ENCODE results near the gene STAG2. TPM values are rescaled to one million over a fixed set of nuclear protein-coding genes. Genes with fewer than 3 reads are reported as not detected.

The STAG2 gene
- total and polyA plus RNA-seq, 2 of the 13 experiments (the other 11 are each of a cell fraction or from before 2014, with no cell fraction given), result 21.0 to 50.8 TPM

DNA sequence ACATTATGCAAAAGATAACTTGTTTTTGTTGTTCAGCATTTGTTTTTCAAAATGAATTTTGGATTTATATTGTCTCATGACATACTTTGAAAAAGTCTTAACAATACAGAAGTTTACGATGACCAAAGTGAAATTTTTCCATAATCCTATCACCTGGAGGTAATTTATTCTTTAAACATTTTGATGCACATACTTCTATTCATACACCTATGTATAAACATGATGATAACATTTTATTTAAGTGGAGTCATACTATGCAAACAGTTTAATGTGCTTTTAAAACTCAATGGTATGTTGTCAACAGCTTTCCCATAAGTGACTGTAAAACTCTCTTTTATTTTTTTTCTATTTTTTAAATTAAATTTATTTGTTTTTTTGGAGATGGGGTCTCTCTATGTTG, 65.0 kb downstream of the STAG2 start:
- Histone ChIP-seq H3K27ac (ENCODE audit: extremely low read length, insufficient read depth, low read length) (no peak overlapping the region), H3K36me3 (replicated peaks in 1 of 2; ENCODE audit: control insufficient read depth in 1 of 2, insufficient read depth in 2 of 2, low read length in 2 of 2) (peaks cover 0 to 5% of the 10 kb centered on the region in 2 experiments; a peak in 2 of 5 replicates), H3K79me2 (ENCODE audit: insufficient read depth, low read length) (peaks cover 6% of the 10 kb centered on the region), H3K4me3 (replicated peaks in 1 of 3; ENCODE audit: insufficient read depth in 1 of 3, low read depth in 2 of 3, low read length in 3 of 3) (no peak overlapping the region), H3K9ac (ENCODE audit: insufficient read depth, low read depth, low read length) (no peak overlapping the region), H3K4me2 (ENCODE audit: low read depth, low read length) (no peak overlapping the region), H2AFZ (ENCODE audit: low read length) (no peak overlapping the region), H3K27me3 (ENCODE audit: control insufficient read depth in 1 of 2, insufficient read depth in 2 of 2, low read length in 2 of 2) (no peaks in the 10 kb centered on the region), H3K4me1 (ENCODE audit: insufficient read depth, low read length) (no peaks in the 10 kb centered on the region), H3K9me3 (ENCODE audit: low read length) (no peaks in the 10 kb centered on the region), H4K20me1 (ENCODE audit: insufficient read depth, low read length) (no peaks in the 10 kb centered on the region)
- WGBS (ENCODE audit: low lambda C conversion rate), result 100% methylated on average over 1 of the region's 1 CpG
- BruUV-seq (replicated peaks), result TSS peak; percentile 18
- ChIA-PET POLR2A (no interaction called here), CTCF (ENCODE audit: low intra/inter-chr PET ratio, low total read pairs) (no interaction called here)
- intact Hi-C loops (cut with micrococcal nuclease; ENCODE audit: unreplicated experiment) (no loop called here), in situ Hi-C loops (cut with HindIII; ENCODE audit: extremely low pct_ligation_motif_present, low pct_unique_long_range_greater_than_20kb) (no loop called here)
- DNase-seq (ENCODE audit: low spot score), result no peak
- FAIRE-seq, result no peak
- TF ChIP-seq CBX2 (IDR thresholded peaks at IDR 0.05; ENCODE audit: low read depth, low read length), result no peak
- no peak for TF ChIP-seq CBX2 (CRISPR knock-in tag; IDR thresholded peaks at IDR 0.05; ENCODE audit: low read depth)
- no peak for TF ChIP-seq ZMYM3 (CRISPR knock-in tag; IDR thresholded peaks at IDR 0.05)
- TF ChIP-seq, protein P1, sequence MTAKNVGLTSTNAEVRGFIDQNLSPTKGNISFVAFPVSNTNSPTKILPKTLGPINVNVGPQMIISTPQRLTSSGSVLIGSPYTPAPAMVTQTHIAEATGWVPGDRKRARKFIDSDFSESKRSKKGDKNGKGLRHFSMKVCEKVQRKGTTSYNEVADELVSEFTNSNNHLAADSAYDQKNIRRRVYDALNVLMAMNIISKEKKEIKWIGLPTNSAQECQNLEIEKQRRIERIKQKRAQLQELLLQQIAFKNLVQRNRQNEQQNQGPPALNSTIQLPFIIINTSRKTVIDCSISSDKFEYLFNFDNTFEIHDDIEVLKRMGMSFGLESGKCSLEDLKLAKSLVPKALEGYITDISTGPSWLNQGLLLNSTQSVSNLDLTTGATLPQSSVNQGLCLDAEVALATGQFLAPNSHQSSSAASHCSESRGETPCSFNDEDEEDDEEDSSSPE (CRISPR knock-in tag; IDR thresholded peaks at IDR 0.05), result no peak
- TF ChIP-seq CCDC6 (CRISPR knock-in tag; IDR thresholded peaks at IDR 0.05), result no peak
- no peak for TF ChIP-seq NCOA5 (CRISPR knock-in tag; IDR thresholded peaks at IDR 0.05)
- TF ChIP-seq, protein P2, sequence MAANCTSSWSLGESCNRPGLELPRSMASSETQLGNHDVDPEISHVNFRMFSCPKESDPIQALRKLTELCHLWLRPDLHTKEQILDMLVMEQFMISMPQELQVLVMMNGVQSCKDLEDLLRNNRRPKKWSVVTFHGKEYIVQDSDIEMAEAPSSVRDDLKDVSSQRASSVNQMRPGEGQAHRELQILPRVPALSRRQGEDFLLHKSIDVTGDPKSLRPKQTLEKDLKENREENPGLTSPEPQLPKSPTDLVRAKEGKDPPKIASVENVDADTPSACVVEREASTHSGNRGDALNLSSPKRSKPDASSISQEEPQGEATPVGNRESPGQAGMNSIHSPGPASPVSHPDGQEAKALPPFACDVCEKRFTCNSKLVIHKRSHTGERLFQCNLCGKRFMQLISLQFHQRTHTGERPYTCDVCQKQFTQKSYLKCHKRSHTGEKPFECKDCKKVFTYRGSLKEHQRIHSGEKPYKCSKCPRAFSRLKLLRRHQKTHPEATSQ (CRISPR knock-in tag; IDR thresholded peaks at IDR 0.05; ENCODE audit: borderline replicate concordance), result no peak
- no peak for TF ChIP-seq KLF12 (CRISPR knock-in tag; IDR thresholded peaks at IDR 0.05; ENCODE audit: borderline replicate concordance)
- TF ChIP-seq, protein P3, sequence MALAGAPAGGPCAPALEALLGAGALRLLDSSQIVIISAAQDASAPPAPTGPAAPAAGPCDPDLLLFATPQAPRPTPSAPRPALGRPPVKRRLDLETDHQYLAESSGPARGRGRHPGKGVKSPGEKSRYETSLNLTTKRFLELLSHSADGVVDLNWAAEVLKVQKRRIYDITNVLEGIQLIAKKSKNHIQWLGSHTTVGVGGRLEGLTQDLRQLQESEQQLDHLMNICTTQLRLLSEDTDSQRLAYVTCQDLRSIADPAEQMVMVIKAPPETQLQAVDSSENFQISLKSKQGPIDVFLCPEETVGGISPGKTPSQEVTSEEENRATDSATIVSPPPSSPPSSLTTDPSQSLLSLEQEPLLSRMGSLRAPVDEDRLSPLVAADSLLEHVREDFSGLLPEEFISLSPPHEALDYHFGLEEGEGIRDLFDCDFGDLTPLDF (CRISPR knock-in tag; IDR thresholded peaks at IDR 0.05), result no peak
- TF ChIP-seq PAX8 (CRISPR knock-in tag; IDR thresholded peaks at IDR 0.05; ENCODE audit: borderline replicate concordance), result no peak
- no peak for TF ChIP-seq MATR3 (CRISPR knock-in tag; IDR thresholded peaks at IDR 0.05)
- no peak for ATAC-seq

Data from HepG2 (cell line).